Activated CD8-positive, alpha-beta T cell treated with anti-CD3 and anti-CD28 coated beads for 36 hours (primary cell): Measurements from ENCODE around the gene TAP2. TPM values are rescaled to one million over a fixed set of nuclear protein-coding genes. Genes with fewer than 3 reads are reported as not detected.

Experiments
- ATAC-seq: fragments of 200-7000 bp; cut with Tn5 transposase; one replicate; pipeline ENCODE4 v1.10.0; 2021; ENCODE audit warnings: mild to moderate bottlenecking, moderate library complexity
- CTCF ChIA-PET: fragments of 350-600 bp; sonication (Branson Sonifier 250); formaldehyde crosslinking; loops from one replicate; lab custom pipeline; 2021; ENCODE audit warnings: antibody characterized with exemption; lab: Charles Lee
- POLR2A ChIA-PET: fragments of 350-600 bp; sonication (Branson Sonifier 250); formaldehyde crosslinking; loops from one replicate; lab custom pipeline; 2021; ENCODE audit warnings: antibody characterized with exemption; lab: Charles Lee
- DNase-seq: peaks from one replicate; pipeline ENCODE4 v3.0.0-alpha.2; 2020
- H3K27ac Mint-ChIP-seq: one replicate; pipeline ENCODE4 v1.8.0; 2021; ENCODE audit warnings: mild to moderate bottlenecking, mixed read lengths
- H3K27me3 Mint-ChIP-seq: one replicate; pipeline ENCODE4 v1.8.0; 2021; ENCODE audit warnings: mixed read lengths
- H3K36me3 Mint-ChIP-seq: one replicate; pipeline ENCODE4 v1.8.0; 2021; ENCODE audit warnings: low read depth, mixed read lengths
- H3K4me1 Mint-ChIP-seq: one replicate; pipeline ENCODE4 v1.8.0; 2021; ENCODE audit warnings: low read depth, mixed read lengths
- H3K4me3 Mint-ChIP-seq: one replicate; pipeline ENCODE4 v1.8.0; 2021; ENCODE audit warnings: mild to moderate bottlenecking, moderate library complexity, mixed read lengths
- H3K9me3 Mint-ChIP-seq: one replicate; pipeline ENCODE4 v1.8.0; 2021; ENCODE audit warnings: mixed read lengths
- CTCF ChIP-seq: fragments of 200-600 bp; IDR thresholded peaks from one replicate; pipeline ENCODE4 v1.8.0; 2022; ENCODE audit warnings: antibody characterized with exemption, mild to moderate bottlenecking
- intact Hi-C: fragments of 100-400 bp; cut with micrococcal nuclease; formaldehyde crosslinking; loops from one replicate; pipeline ENCODE4 v1.10.0; 2022
- total RNA-seq, 2 experiments: library from RNA; stranded (reverse); gene quantifications; one replicate each; pipeline ENCODE4 v1.2.3, GENCODE V29; 2021

Gene TAP2
- total RNA-seq, 2 experiments from 2014 or later: 110 to 113 TPM

GRCh38 chr6:32836873-32837272 lies 1.7 kb downstream of the TAP2 start:
- H3K27me3 Mint-ChIP-seq: no peaks in the 10 kb centered on the region
- peak overlapping the region; percentile 99 for H3K27ac Mint-ChIP-seq
- ChIA-PET CTCF (interaction anchor here (2.1 to 10.1 kb wide), 7 partner anchors 9 to 148 kb away, joined by 11 to 400 read pairs (median 44); partner anchors contain the start of genes PSMB9 and TAP1), POLR2A (interaction anchor here (1.6 to 10.7 kb wide), 6 partner anchors 9 to 156 kb away, joined by 4 to 458 read pairs (median 80); partner anchors contain the start of genes BRD2, PSMB9 and TAP1)
- H3K4me3 Mint-ChIP-seq: peak overlapping the region; percentile 79
- H3K36me3 Mint-ChIP-seq: peaks cover 86% of the 10 kb centered on the region
- DNase-seq (no peak), ATAC-seq (no peak)
- intact Hi-C loops: no loop called here
- no peaks in the 10 kb centered on the region for H3K9me3 Mint-ChIP-seq
- TF ChIP-seq CTCF: no peak
- H3K4me1 Mint-ChIP-seq: peaks cover 79% of the 10 kb centered on the region

GRCh38 chr6:32835167-32835893 lies 3.2 kb downstream of the TAP2 start:
- intact Hi-C loops: no loop called here
- DNase-seq (no peak), ATAC-seq (no peak)
- H3K36me3 Mint-ChIP-seq: peaks cover 84% of the 10 kb centered on the region
- CTCF ChIA-PET: interaction anchor here (0.7 to 4.1 kb wide), 3 partner anchors 33 to 132 kb away, joined by 3 to 21 read pairs (median 4); partner anchors contain the start of gene HLA-DMA
- POLR2A ChIA-PET: interaction anchor here (1.0 to 4.6 kb wide), 11 partner anchors 10 to 157 kb away, joined by 3 to 32 read pairs (median 5); partner anchors contain the start of genes BRD2, PSMB8, PSMB9 and TAP1
- TF ChIP-seq CTCF: no peak
- peak overlapping the region; percentile 79 for H3K4me3 Mint-ChIP-seq
- H3K4me1 Mint-ChIP-seq: peaks cover 73% of the 10 kb centered on the region
- no peaks in the 10 kb centered on the region for H3K27me3 Mint-ChIP-seq
- H3K27ac Mint-ChIP-seq: peak overlapping the region; percentile 70
- H3K9me3 Mint-ChIP-seq: no peaks in the 10 kb centered on the region

GRCh38 chr6:32833664-32834063 lies 4.9 kb downstream of the TAP2 start:
- intact Hi-C loops: no loop called here
- ATAC-seq (no peak), DNase-seq (no peak)
- Mint-ChIP-seq H3K36me3 (peaks cover 83% of the 10 kb centered on the region), H3K9me3 (no peaks in the 10 kb centered on the region), H3K4me3 (peak overlapping the region; percentile 38), H3K4me1 (peaks cover 67% of the 10 kb centered on the region), H3K27me3 (no peaks in the 10 kb centered on the region), H3K27ac (peak overlapping the region; percentile 70)
- TF ChIP-seq CTCF: no peak
- ChIA-PET POLR2A (interaction anchor here (1.2 to 4.6 kb wide), 6 partner anchors 11 to 148 kb away, joined by 3 to 32 read pairs (median 8); partner anchors contain the start of genes PSMB8, PSMB9 and TAP1), CTCF (interaction anchor here (1.0 to 4.1 kb wide), 3 partner anchors 34 to 119 kb away, joined by 3 to 21 read pairs (median 4); partner anchors contain the start of gene HLA-DMA)

- POLR2A ChIA-PET: interaction anchor here (1.2 to 4.6 kb wide), 3 partner anchors 12 to 62 kb away, joined by 3 to 32 read pairs (median 19); partner anchors contain the start of genes PSMB8, PSMB9 and TAP1
- TF ChIP-seq CTCF: no peak
- H3K27ac Mint-ChIP-seq: peak overlapping the region; percentile 52
- H3K36me3 Mint-ChIP-seq: peaks cover 90% of the 10 kb centered on the region
- no peaks in the 10 kb centered on the region for H3K27me3 Mint-ChIP-seq
- ATAC-seq: no peak
- H3K4me1 Mint-ChIP-seq: peaks cover 74% of the 10 kb centered on the region
- no peak overlapping the region for H3K4me3 Mint-ChIP-seq
- DNase-seq: no peak
- CTCF ChIA-PET: interaction anchor here (1.1 to 4.1 kb wide), 3 partner anchors 21 to 152 kb away, joined by 3 to 21 read pairs (median 3); partner anchors contain the start of genes PSMB9 and TAP1
- no peaks in the 10 kb centered on the region for H3K9me3 Mint-ChIP-seq
- intact Hi-C loops: no loop called here
These were observed 6.0 kb downstream of the TAP2 start for GRCh38 chr6:32832535-32832934.
